NCI-H2081 (cell line): Measurements from ENCODE around the gene PCDHGB3.
"Not testable (repeated sequence)": the region's sequence is repeated elsewhere in the genome, so short reads cannot be mapped to it uniquely, and the experiment has no call there.

ENCODE experiments used
- DNase-seq, 2 experiments: peaks; one replicate each; lab custom pipeline; 2025; lab: John Stamatoyannopoulos, UW

PCDHGB3 gene

GRCh38 chr5:141359790-141360426, 10.1 kb upstream of the PCDHGB3 start, which contains the start of gene PCDHGB2:
Gene PCDHGB2 (plus strand): TSS chr5:141359994. CDS start chr5:141360136, 142 bp downstream.
- no peak for DNase-seq

GRCh38 chr5:141360685-141361084, 9.4 kb upstream of the PCDHGB3 start:
- no peak for DNase-seq

GRCh38 chr5:141362719-141363118, 7.3 kb upstream of the PCDHGB3 start:
- DNase-seq, result no peak

GRCh38 chr5:141363952-141364660, 5.9 kb upstream of the PCDHGB3 start, which contains the start of gene PCDHGA5:
Gene PCDHGA5 (plus strand): TSS chr5:141364162. CDS start chr5:141364331, 169 bp downstream.
- no peak for DNase-seq

- no peak for DNase-seq
Measured at GRCh38 chr5:141366016-141366896, 3.8 kb upstream of the PCDHGB3 start.

GRCh38 chr5:141371572-141372475, 1.8 kb downstream of the PCDHGB3 start:
- DNase-seq, result no peak

GRCh38 chr5:141373673-141374317, 3.8 kb downstream of the PCDHGB3 start, which contains the start of gene PCDHGA6:
Gene PCDHGA6 (plus strand): TSS chr5:141373891. CDS start chr5:141374084, 193 bp downstream.
- DNase-seq, result no peak

GRCh38 chr5:141374627-141375026, 4.6 kb downstream of the PCDHGB3 start:
- DNase-seq, result no peak

GRCh38 chr5:141375444-141376155, 5.6 kb downstream of the PCDHGB3 start:
- DNase-seq, result not testable (repeated sequence)

- DNase-seq, result no peak
Measured at GRCh38 chr5:141382469-141383294, 12.6 kb downstream of the PCDHGB3 start, which contains the start of gene PCDHGA7. Gene PCDHGA7 (plus strand): TSS chr5:141382742. CDS start chr5:141382900, 158 bp downstream.

GRCh38 chr5:141383345-141383744, 13.3 kb downstream of the PCDHGB3 start:
- DNase-seq, result no peak

- DNase-seq, result no peak
Measured at GRCh38 chr5:141384471-141385267, 14.6 kb downstream of the PCDHGB3 start.

GRCh38 chr5:141387557-141388311, 17.7 kb downstream of the PCDHGB3 start, which contains the start of gene PCDHGB4:
Gene PCDHGB4 (plus strand): TSS chr5:141387698. CDS start chr5:141387885, 187 bp downstream.
- not testable (repeated sequence) for DNase-seq

GRCh38 chr5:141388661-141389060, 18.6 kb downstream of the PCDHGB3 start:
- DNase-seq, result no peak

GRCh38 chr5:141389153-141390042, 19.4 kb downstream of the PCDHGB3 start:
- DNase-seq, result no peak
